IMR-90 (cell line): ENCODE data around the gene FGD3. TPM values are rescaled to one million over a fixed set of nuclear protein-coding genes. Genes with fewer than 3 reads are reported as not detected.

Experiments used
- ATAC-seq: fragments of 200-7000 bp; cut with Tn5 transposase; 2 replicates; pipeline ENCODE4 v1.9.1; 2020; ENCODE audit warnings: low read depth, mild to moderate bottlenecking, moderate library complexity
- BruUV-seq: library from RNA; stranded (reverse); fragments of 400-500 nt; replicated peaks from 2 replicates; lab custom pipeline; 2021; lab: Mats Ljungman, UMichigan
- CTCF ChIA-PET: fragments of 300-600 bp; formaldehyde crosslinking; extraction: SDS; loops from one replicate; lab custom pipeline; 2021; ENCODE audit warnings: antibody characterized with exemption; lab: Yijun Ruan, JAX
- POLR2A ChIA-PET: fragments of 300-600 bp; sonication (Branson Sonifier 250); formaldehyde crosslinking; loops from one replicate; lab custom pipeline; 2022; ENCODE audit warnings: antibody characterized with exemption; ENCODE audit not compliant: unreplicated experiment; lab: Charles Lee
- DNase-seq: peaks from one replicate; pipeline ENCODE4 v3.0.0; 2013
- H2AFZ ChIP-seq: replicated peaks from 2 replicates; pipeline ENCODE3; 2013; ENCODE audit warnings: low read length, mild to moderate bottlenecking; ENCODE audit not compliant: poor library complexity
- H2AK5ac ChIP-seq: 2 replicates; pipeline ENCODE4 v1.6.1; 2013; ENCODE audit warnings: low read depth, low read length, inconsistent platforms
- H2AK9ac ChIP-seq: replicated peaks from 2 replicates; pipeline ENCODE3; 2013; ENCODE audit warnings: mild to moderate bottlenecking, low read depth, low read length, moderate library complexity; ENCODE audit not compliant: poor library complexity
- H2BK120ac ChIP-seq: 2 replicates; pipeline ENCODE4 v1.6.1; 2013; ENCODE audit warnings: low read depth, low read length, inconsistent platforms
- H2BK15ac ChIP-seq: 3 replicates; pipeline ENCODE4 v1.6.1; 2013; ENCODE audit warnings: low read depth, low read length, inconsistent platforms
- H2BK20ac ChIP-seq: 2 replicates; pipeline ENCODE4 v1.6.1; 2013; ENCODE audit warnings: low read depth, mild to moderate bottlenecking, inconsistent platforms, low read length, moderate library complexity
- H2BK5ac ChIP-seq: 2 replicates; pipeline ENCODE4 v1.6.1; 2013; ENCODE audit warnings: mild to moderate bottlenecking, low read depth, low read length, inconsistent platforms; ENCODE audit not compliant: poor library complexity, severe bottlenecking
- H3K14ac ChIP-seq: replicated peaks from 2 replicates; pipeline ENCODE4 v1.6.1; 2013; ENCODE audit warnings: low read depth, low read length, inconsistent platforms
- H3K18ac ChIP-seq: 2 replicates; pipeline ENCODE4 v1.6.1; 2013; ENCODE audit warnings: low read depth, low read length, control low read depth
- H3K23ac ChIP-seq: 2 replicates; pipeline ENCODE4 v1.6.1; 2013; ENCODE audit warnings: low read depth, low read length, inconsistent platforms
- H3K27ac ChIP-seq: 2 replicates; pipeline ENCODE4 v1.5.1; 2013; ENCODE audit warnings: mild to moderate bottlenecking, control low read depth, low read length; ENCODE audit not compliant: insufficient read depth
- H3K27me3 ChIP-seq: 2 replicates; pipeline ENCODE4 v1.6.1; 2013; ENCODE audit warnings: low read length; ENCODE audit not compliant: control insufficient read depth, insufficient read depth
- H3K36me3 ChIP-seq: 2 replicates; pipeline ENCODE4 v1.6.1; 2013; ENCODE audit warnings: low read length, mixed read lengths; ENCODE audit not compliant: control insufficient read depth, insufficient read depth
- H3K4ac ChIP-seq: 2 replicates; pipeline ENCODE4 v1.6.1; 2013; ENCODE audit warnings: low read depth, low read length, inconsistent platforms
- H3K4me1 ChIP-seq: 2 replicates; pipeline ENCODE4 v1.6.1; 2013; ENCODE audit warnings: low read length, mixed read lengths; ENCODE audit not compliant: control insufficient read depth, insufficient read depth
- H3K4me2 ChIP-seq: 2 replicates; pipeline ENCODE4 v1.6.1; 2013; ENCODE audit warnings: low read depth, mild to moderate bottlenecking, control low read depth, low read length, moderate library complexity
- H3K4me3 ChIP-seq: 2 replicates; pipeline ENCODE4 v1.5.1; 2013; ENCODE audit warnings: low read depth, mild to moderate bottlenecking, control low read depth, low read length, moderate library complexity; ENCODE audit not compliant: insufficient read depth
- H3K56ac ChIP-seq: 2 replicates; pipeline ENCODE4 v1.6.1; 2013; ENCODE audit warnings: low read length, inconsistent platforms; ENCODE audit not compliant: insufficient read depth; ENCODE audit errors: extremely low read depth
- H3K79me1 ChIP-seq, 2 experiments: 2 replicates each; pipeline ENCODE4 v1.6.1; 2013; ENCODE audit warnings: low read length in 2 of 2, inconsistent platforms in 1 of 2, low read depth in 1 of 2
- H3K9ac ChIP-seq: 2 replicates; pipeline ENCODE4 v1.6.1; 2013; ENCODE audit warnings: low read depth, low read length, control low read depth
- H3K9me1 ChIP-seq: 2 replicates; pipeline ENCODE4 v1.6.1; 2013; ENCODE audit warnings: low read length, inconsistent platforms; ENCODE audit not compliant: insufficient read depth
- H3K9me3 ChIP-seq: 2 replicates; pipeline ENCODE4 v1.6.1; 2013; ENCODE audit warnings: low read length; ENCODE audit not compliant: control insufficient read depth, insufficient read depth
- H4K20me1 ChIP-seq: 2 replicates; pipeline ENCODE4 v1.6.1; 2013; ENCODE audit warnings: low read length, inconsistent platforms; ENCODE audit not compliant: insufficient read depth
- H4K5ac ChIP-seq: 2 replicates; pipeline ENCODE4 v1.6.1; 2013; ENCODE audit warnings: mild to moderate bottlenecking, low read depth, low read length, control low read depth
- H4K8ac ChIP-seq, 2 experiments: 2 replicates each; pipeline ENCODE4 v1.6.1; 2013; ENCODE audit warnings: low read depth in 2 of 2, low read length in 2 of 2, control low read depth in 1 of 2, inconsistent platforms in 1 of 2
- H4K91ac ChIP-seq: 2 replicates; pipeline ENCODE4 v1.6.1; 2013; ENCODE audit warnings: low read depth, low read length, inconsistent platforms; ENCODE audit not compliant: insufficient read depth
- BHLHE40 ChIP-seq: fragments of 150-350 bp; IDR thresholded peaks from 2 replicates; pipeline ENCODE4 v1.6.1; 2016; ENCODE audit warnings: mild to moderate bottlenecking, low read depth, low read length
- CEBPB ChIP-seq: IDR thresholded peaks from 2 replicates; pipeline ENCODE4 v1.6.1; 2012; ENCODE audit warnings: low read depth, low read length, improper control_type of control experiment
- CHD1 ChIP-seq: IDR thresholded peaks from 2 replicates; pipeline ENCODE4 v1.6.1; 2012; ENCODE audit warnings: low read depth, low read length, improper control_type of control experiment
- CTCF ChIP-seq: conservative IDR thresholded peaks from 2 replicates; pipeline ENCODE4 v1.5.1; 2012; ENCODE audit warnings: mild to moderate bottlenecking, low read depth, low read length, improper control_type of control experiment
- ELK1 ChIP-seq: fragments of 150-350 bp; IDR thresholded peaks from 2 replicates; pipeline ENCODE4 v1.6.1; 2016; ENCODE audit warnings: low read depth, mild to moderate bottlenecking, low read length, moderate library complexity, borderline replicate concordance
- FOS ChIP-seq: fragments of 150-350 bp; IDR thresholded peaks from 2 replicates; pipeline ENCODE4 v1.6.1; 2016; ENCODE audit warnings: low read depth, low read length
- MAFK ChIP-seq: IDR thresholded peaks from 2 replicates; pipeline ENCODE4 v1.6.1; 2012; ENCODE audit warnings: low read depth, low read length, improper control_type of control experiment
- MAZ ChIP-seq: IDR thresholded peaks from 2 replicates; pipeline ENCODE4 v1.6.1; 2012; ENCODE audit warnings: low read depth, mild to moderate bottlenecking, low read length, improper control_type of control experiment, moderate library complexity, borderline replicate concordance
- MXI1 ChIP-seq: IDR thresholded peaks from 2 replicates; pipeline ENCODE4 v1.6.1; 2012; ENCODE audit warnings: low read depth, mild to moderate bottlenecking, low read length, moderate library complexity, borderline replicate concordance
- NFE2L2 ChIP-seq: fragments of 150-350 bp; IDR thresholded peaks from 2 replicates; pipeline ENCODE4 v1.6.1; 2016; ENCODE audit warnings: low read depth, mild to moderate bottlenecking, low read length
- POLR2A ChIP-seq: IDR thresholded peaks from 2 replicates; pipeline ENCODE4 v1.6.1; 2012; ENCODE audit warnings: mild to moderate bottlenecking, low read depth, low read length
- RAD21 ChIP-seq: IDR thresholded peaks from 2 replicates; pipeline ENCODE4 v1.6.1; 2012; ENCODE audit warnings: low read length, improper control_type of control experiment
- RCOR1 ChIP-seq: IDR thresholded peaks from 2 replicates; pipeline ENCODE4 v1.6.1; 2012; ENCODE audit warnings: mild to moderate bottlenecking, low read length, improper control_type of control experiment; ENCODE audit not compliant: insufficient replicate concordance
- RFX5 ChIP-seq: IDR thresholded peaks from 2 replicates; pipeline ENCODE4 v1.8.0; 2012; ENCODE audit warnings: low read depth, mild to moderate bottlenecking, low read length, moderate library complexity
- SMC3 ChIP-seq: fragments of 150-350 bp; IDR thresholded peaks from 2 replicates; pipeline ENCODE4 v1.6.1; 2016; ENCODE audit warnings: low read depth, mild to moderate bottlenecking, antibody characterized with exemption, low read length, moderate library complexity
- USF2 ChIP-seq: fragments of 150-350 bp; IDR thresholded peaks from 2 replicates; pipeline ENCODE4 v1.6.1; 2017; ENCODE audit warnings: mild to moderate bottlenecking, antibody characterized with exemption, low read length, low read depth
- WGBS, 2 experiments: methylation state at CpG; one replicate each; pipeline versions ENCODE4 v1.1.5 to v1.1.7; 2013; ENCODE audit warnings: missing lambda C conversion rate in 2 of 2; ENCODE audit not compliant: insufficient read length in 1 of 2; ENCODE audit errors: extremely low coverage in 2 of 2; 5-methylcytosine and 5-hydroxymethylcytosine counted together
- dilution Hi-C: fragments of 300-500 bp; cut with HindIII; formaldehyde crosslinking; loops from one replicate; pipeline ENCODE4 v1.14.3; 2018; ENCODE audit warnings: low sequenced_read_pairs; ENCODE audit not compliant: unreplicated experiment
- in situ Hi-C: fragments of 300-500 bp; cut with MboI; formaldehyde crosslinking; loops from 3 replicates; pipeline ENCODE4 v1.14.3; 2019; ENCODE audit warnings: low sequenced_read_pairs, inconsistent platforms, mixed read lengths
- intact Hi-C: fragments of 100-400 bp; cut with micrococcal nuclease; formaldehyde crosslinking; loops from 2 replicates; pipeline ENCODE4 v1.10.0; 2022
- polyA plus RNA-seq, 3 experiments: library from polyadenylated mRNA; depleted of rRNA; stranded (reverse); fragments of >200 nt; gene quantifications; 2 replicates each; pipeline ENCODE4 v1.2.3, GENCODE V29; 2012; ENCODE audit warnings: low replicate concordance in 1 of 3
- total RNA-seq: library from RNA; depleted of rRNA; stranded (reverse); fragments of >200 nt; gene quantifications from 2 replicates; pipeline ENCODE4 v1.2.3, GENCODE V29; 2012

The FGD3 gene
- total and polyA plus RNA-seq, 2 of the 4 experiments (the other 2 are of a cell fraction): not detected

- Histone ChIP-seq H3K4me2 (no peak overlapping the region), H2BK15ac (no peak overlapping the region), H3K36me3 (no peaks in the 10 kb centered on the region), H3K56ac (no peak overlapping the region), H3K79me1 (no peaks in the 10 kb centered on the region), H3K23ac (no peak overlapping the region), H3K9me1 (no peaks in the 10 kb centered on the region), H4K20me1 (no peaks in the 10 kb centered on the region), H2AK5ac (no peak overlapping the region), H4K91ac (no peak overlapping the region), H4K8ac (no peak overlapping the region), H2AK9ac (no peak overlapping the region), H2BK5ac (no peak overlapping the region), H3K18ac (no peak overlapping the region), H3K4me3 (no peak overlapping the region), H4K5ac (no peak overlapping the region), H3K4me1 (no peaks in the 10 kb centered on the region), H2BK20ac (no peak overlapping the region), H3K27ac (no peak overlapping the region), H3K9me3 (no peaks in the 10 kb centered on the region), H2BK120ac (no peak overlapping the region), H3K27me3 (peaks cover 9% of the 10 kb centered on the region; the same call in 1 of the 2 replicates), H3K14ac (no peak overlapping the region), H3K9ac (no peak overlapping the region), H3K4ac (no peak overlapping the region), H2AFZ (no peak overlapping the region)
- dilution Hi-C loops (no loop called here), intact Hi-C loops (no loop called here), in situ Hi-C loops (no loop called here)
- DNase-seq (no peak), ATAC-seq (no peak)
- ChIA-PET CTCF (no interaction called here), POLR2A (no interaction called here)
- 10% methylated on average over 2 of the region's 2 CpGs; no CpG with 5 or more reads in 1 of the 2 experiments for WGBS, 2 experiments
- no TSS peak for BruUV-seq
- TF ChIP-seq FOS (no peak), RFX5 (no peak), NFE2L2 (no peak), RAD21 (no peak), MAZ (no peak), USF2 (no peak), CTCF (no peak), CHD1 (no peak), BHLHE40 (no peak), MXI1 (no peak), RCOR1 (no peak), POLR2A (no peak), ELK1 (no peak), SMC3 (no peak), MAFK (no peak), CEBPB (no peak)
Measured at GRCh38 chr9:92917176-92917800, 30.0 kb upstream of the FGD3 start.
